ENCODE data around the gene SULT4A1. TPM values are rescaled to one million over a fixed set of nuclear protein-coding genes. Genes with fewer than 3 reads are reported as not detected.
"Not testable (repeated sequence)": the region's sequence is repeated elsewhere in the genome, so short reads cannot be mapped to it uniquely, and the experiment has no call there.

SULT4A1 gene
- total and polyA plus RNA-seq, 12 donors: 0.19 to 1.2 (median 0.29) TPM; not detected in 2

DNA sequence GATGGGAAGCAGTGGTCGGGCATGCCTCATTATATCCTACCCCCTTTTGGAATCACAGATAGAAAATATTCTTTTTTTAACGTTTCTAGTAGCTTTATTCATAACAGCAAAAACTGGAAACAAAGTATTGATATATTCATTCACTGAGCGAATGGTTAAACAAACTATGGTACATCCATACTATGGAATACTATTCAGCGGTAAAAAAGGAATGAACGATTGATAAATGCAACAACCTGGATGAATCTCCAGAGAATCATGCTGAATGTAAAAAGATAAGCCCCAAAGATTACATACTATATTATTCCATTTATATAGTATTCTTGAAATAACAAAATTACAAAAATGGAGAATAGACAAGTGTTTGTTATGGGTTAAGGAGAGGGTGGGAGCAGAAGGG is 7.5 kb upstream of the SULT4A1 start:
- DNase-seq: no peak
- no peak for TF ChIP-seq CTCF (IDR thresholded peaks at IDR 0.05)
- H3K27ac ChIP-seq: no peak overlapping the region
- no peak overlapping the region for H3K4me3 ChIP-seq
- peaks cover 0 to 40% (median 24%) of the 10 kb centered on the region in 7 donors for H3K27me3 ChIP-seq
- no peak for ATAC-seq
- peaks cover 0 to 23% (median 2%) of the 10 kb centered on the region in 11 donors for H3K9me3 ChIP-seq
- intact Hi-C loops (cut with DNase I): no loop called here
- no peaks in the 10 kb centered on the region for H3K4me1 ChIP-seq
- H3K36me3 ChIP-seq: no peaks in the 10 kb centered on the region
- 84 to 86% methylated on average over 5 of the region's 5 CpGs for WGBS, 2 donors

DNA sequence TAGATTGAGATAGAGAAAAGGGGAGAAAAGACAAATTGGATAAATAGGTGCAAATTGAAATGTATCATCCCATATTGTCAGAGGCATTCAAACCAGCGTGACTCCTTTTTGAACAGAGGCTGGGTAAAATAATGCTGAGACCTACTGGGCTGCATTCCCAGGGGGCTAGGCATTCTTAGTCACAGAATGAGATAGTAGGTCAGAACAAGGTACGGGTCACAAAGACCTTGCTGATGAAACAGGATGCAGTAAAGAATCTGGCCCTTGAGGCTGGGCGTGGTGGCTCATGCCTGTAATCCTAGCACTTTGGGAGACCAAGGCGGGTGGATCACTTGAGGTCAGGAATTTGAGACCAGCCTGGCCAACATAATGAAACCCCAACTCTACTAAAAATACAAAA is 6.7 kb upstream of the SULT4A1 start:
- 77% methylated on average over 4 of the region's 4 CpGs for WGBS, 2 donors
- DNase-seq; ATAC-seq; H3K36me3 ChIP-seq; intact Hi-C loops (cut with DNase I); H3K27ac ChIP-seq; H3K4me1 ChIP-seq; H3K4me3 ChIP-seq: not testable (repeated sequence)
- Histone ChIP-seq H3K9me3 (peaks cover 0 to 23% (median 2%) of the 10 kb centered on the region in 11 donors), H3K27me3 (peaks cover 0 to 40% (median 26%) of the 10 kb centered on the region in 7 donors)

DNA sequence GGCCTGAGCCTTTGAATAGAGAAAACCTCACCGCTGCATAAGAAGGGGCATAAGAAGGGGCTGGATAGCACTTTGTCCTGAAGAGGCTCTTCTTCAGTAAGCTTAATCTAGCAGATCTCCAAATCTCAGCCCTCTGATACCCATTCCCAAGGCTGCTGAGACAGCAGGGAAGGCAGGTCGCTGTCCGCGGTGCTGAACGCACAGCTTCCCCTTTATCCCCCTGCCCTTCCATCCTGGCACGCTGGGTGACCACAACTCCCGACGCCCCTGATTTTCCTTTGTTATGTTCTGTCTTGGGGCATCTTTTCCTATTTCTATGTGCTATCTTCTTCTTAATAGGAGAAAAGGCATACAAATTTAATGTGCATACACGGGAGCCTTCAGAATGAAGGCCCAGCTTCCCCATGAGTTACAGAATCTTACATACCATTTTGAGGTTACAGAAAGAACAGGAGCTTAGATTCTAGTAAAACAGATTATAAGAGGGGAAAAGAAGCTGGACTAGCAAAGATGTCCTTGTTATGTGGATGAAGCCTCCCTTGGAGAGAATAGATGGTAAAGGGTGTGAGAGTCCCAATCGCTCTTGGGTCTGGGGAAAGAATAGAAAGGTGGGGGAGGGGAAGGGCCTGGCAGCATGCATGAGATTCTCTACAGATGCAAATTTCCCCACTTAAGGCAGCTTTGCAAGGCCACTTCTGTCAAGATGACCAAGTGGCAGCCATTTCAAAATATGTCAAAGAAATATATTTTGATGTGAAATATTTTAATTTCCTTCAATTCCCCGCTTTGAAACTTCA is 5.7 kb upstream of the SULT4A1 start:
- 5 to 8% methylated on average over 11 of the region's 11 CpGs for WGBS, 2 donors
- peak in 4 of 8 donors; percentile 62 to 65 (median 64) for ATAC-seq
- H3K36me3 ChIP-seq: no peaks in the 10 kb centered on the region
- intact Hi-C loops (cut with DNase I): no loop called here
- no peaks in the 10 kb centered on the region for H3K4me1 ChIP-seq
- peaks cover 0 to 47% (median 31%) of the 10 kb centered on the region in 7 donors for H3K27me3 ChIP-seq
- DNase-seq: peak; percentile 48 to 71
- TF ChIP-seq CTCF (IDR thresholded peaks at IDR 0.05): no peak
- H3K4me3 ChIP-seq: no peak overlapping the region
- peaks cover 0 to 23% (median 2%) of the 10 kb centered on the region in 11 donors for H3K9me3 ChIP-seq
- no peak overlapping the region for H3K27ac ChIP-seq

DNA sequence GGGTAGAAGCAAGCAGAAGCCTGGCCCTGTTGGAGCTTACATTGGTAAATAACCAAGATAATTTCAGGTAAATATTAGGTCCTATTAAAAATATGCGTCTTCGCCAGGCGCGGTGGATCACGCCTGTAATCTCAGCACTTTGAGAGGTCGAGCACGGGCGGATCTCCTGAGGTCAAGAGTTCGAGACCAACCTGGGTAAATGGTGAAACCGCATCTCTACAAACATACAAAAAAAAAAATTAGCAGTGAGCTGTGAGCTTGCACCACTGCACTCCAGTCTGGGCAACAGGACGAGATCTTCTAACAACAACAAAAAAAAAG is 529 bp upstream of the SULT4A1 start:
- TF ChIP-seq CTCF (IDR thresholded peaks at IDR 0.05): no peak
- peaks cover 0 to under 1% (median 0%) of the 10 kb centered on the region in 11 donors for H3K9me3 ChIP-seq
- no peak overlapping the region for H3K27ac ChIP-seq
- ATAC-seq (no peak), DNase-seq (no peak)
- H3K36me3 ChIP-seq: no peaks in the 10 kb centered on the region
- WGBS, 2 donors: 67 to 79% methylated on average over 11 of the region's 11 CpGs
- intact Hi-C loops (cut with DNase I): no loop called here
- no peak overlapping the region for H3K4me3 ChIP-seq
- H3K27me3 ChIP-seq: peaks cover 0 to 76% (median 67%) of the 10 kb centered on the region in 7 donors
- peaks cover 0 to 2% (median 0%) of the 10 kb centered on the region in 9 donors for H3K4me1 ChIP-seq

DNA sequence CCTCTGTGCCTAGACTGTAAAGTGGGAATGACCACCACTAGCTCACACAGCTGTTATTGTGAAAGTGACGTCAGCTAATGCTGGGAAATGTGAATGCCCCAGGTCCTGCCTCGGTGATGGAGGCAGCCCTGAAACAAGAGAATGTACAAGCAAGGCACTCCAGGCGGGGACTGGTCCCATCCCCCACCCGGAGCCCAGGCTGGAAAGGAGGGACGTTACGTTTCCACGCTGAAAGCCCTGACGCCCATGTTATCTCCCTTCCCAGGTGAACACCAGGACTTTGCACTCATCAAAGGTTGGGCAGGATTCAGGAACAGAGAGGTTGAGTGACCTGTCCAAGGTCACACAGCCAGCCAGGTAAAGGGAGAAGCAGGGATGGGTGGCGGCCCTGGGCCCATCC is 784 bp downstream of the SULT4A1 start:
- intact Hi-C loops (cut with DNase I): no loop called here
- no peak for DNase-seq
- Histone ChIP-seq H3K9me3 (peaks cover 0 to 14% (median 0%) of the 10 kb centered on the region in 11 donors), H3K27ac (no peak overlapping the region), H3K4me3 (no peak overlapping the region), H3K36me3 (no peaks in the 10 kb centered on the region), H3K27me3 (peaks cover 0 to 78% (median 67%) of the 10 kb centered on the region in 7 donors), H3K4me1 (peaks cover 0 to 2% (median 0%) of the 10 kb centered on the region in 9 donors)
- no peak for ATAC-seq
- 27 to 46% methylated on average over 9 of the region's 9 CpGs for WGBS, 2 donors
- TF ChIP-seq CTCF (IDR thresholded peaks at IDR 0.05): no peak

Measured in heart right ventricle (tissue), 16 donors.